Gastroesophageal sphincter (tissue), 4 donors: ENCODE data around the gene RHBDF1. TPM values are rescaled to one million over a fixed set of nuclear protein-coding genes. Genes with fewer than 3 reads are reported as not detected.

Source experiments
- ATAC-seq: fragments of 150-250 bp; one replicate; pipeline ENCODE4 v1.9.1; 2016; ENCODE audit warnings: mild to moderate bottlenecking, moderate library complexity
- H3K27ac ChIP-seq, 4 donors: fragments of 200-600 bp; sonication (generic) in 3 of 4; 1 replicate in 3 of 4; 2 replicates in 1 of 4; pipeline ENCODE4 v1.5.1; 2016 to 2019
- H3K27me3 ChIP-seq: fragments of 200-600 bp; sonication (generic); one replicate; pipeline ENCODE4 v1.5.1; 2019
- H3K36me3 ChIP-seq, 2 donors: fragments of 200-600 bp; sonication (generic); one replicate each; pipeline ENCODE4 v1.5.1; 2019; ENCODE audit warnings: control low read depth in 1 of 2
- H3K4me1 ChIP-seq, 3 donors: fragments of 200-600 bp; sonication (generic); 1 replicate in 2 of 3; 2 replicates in 1 of 3; pipeline ENCODE4 v1.5.1; 2016 to 2019; ENCODE audit warnings: control low read depth in 2 of 3
- H3K4me3 ChIP-seq, 2 donors: fragments of 200-600 bp; sonication (generic); one replicate each; pipeline ENCODE4 v1.5.1; 2019; ENCODE audit warnings: mild to moderate bottlenecking in 1 of 2, moderate library complexity in 1 of 2
- H3K9me3 ChIP-seq, 3 donors: fragments of 200-600 bp; sonication (generic); one replicate each; pipeline ENCODE4 v1.5.1; 2017 to 2019; ENCODE audit warnings: control low read depth in 2 of 3
- CTCF ChIP-seq, 4 experiments: fragments of 200-600 bp in 2 of 4; fragments of 450-650 bp in 2 of 4; sonication (generic) in 1 of 4; IDR thresholded peaks; one replicate each; pipeline ENCODE4 v1.5.1; 2017 to 2019; ENCODE audit warnings: antibody characterized with exemption in 4 of 4, mild to moderate bottlenecking in 2 of 4, moderate library complexity in 2 of 4
- EP300 ChIP-seq: sonication (generic); formaldehyde crosslinking; IDR thresholded peaks from one replicate; pipeline ENCODE4 v1.6.1; 2017; ENCODE audit warnings: antibody characterized with exemption, mild to moderate bottlenecking
- POLR2A ChIP-seq, 2 donors: fragments of 450-650 bp; IDR thresholded peaks; one replicate each; pipeline ENCODE4 v1.6.1; 2017; ENCODE audit warnings: antibody characterized with exemption in 2 of 2, mild to moderate bottlenecking in 2 of 2, moderate library complexity in 1 of 2
- POLR2AphosphoS5 ChIP-seq: sonication (generic); formaldehyde crosslinking; IDR thresholded peaks from one replicate; pipeline ENCODE4 v1.6.1; 2017; ENCODE audit warnings: antibody characterized with exemption
- WGBS, 2 donors: methylation state at CpG; one replicate each; pipeline ENCODE4 v1.1.5; 2018; ENCODE audit warnings: low coverage in 1 of 2; 5-methylcytosine and 5-hydroxymethylcytosine counted together
- total RNA-seq, 4 donors: library from RNA; depleted of rRNA; stranded (reverse); fragments of >200 nt; gene quantifications; one replicate each; pipeline ENCODE4 v1.1.0, GENCODE V29; 2016

The RHBDF1 gene
- total RNA-seq, 4 donors from 2014 or later, result 21.0 to 52.3 (median 33.0) TPM

DNA sequence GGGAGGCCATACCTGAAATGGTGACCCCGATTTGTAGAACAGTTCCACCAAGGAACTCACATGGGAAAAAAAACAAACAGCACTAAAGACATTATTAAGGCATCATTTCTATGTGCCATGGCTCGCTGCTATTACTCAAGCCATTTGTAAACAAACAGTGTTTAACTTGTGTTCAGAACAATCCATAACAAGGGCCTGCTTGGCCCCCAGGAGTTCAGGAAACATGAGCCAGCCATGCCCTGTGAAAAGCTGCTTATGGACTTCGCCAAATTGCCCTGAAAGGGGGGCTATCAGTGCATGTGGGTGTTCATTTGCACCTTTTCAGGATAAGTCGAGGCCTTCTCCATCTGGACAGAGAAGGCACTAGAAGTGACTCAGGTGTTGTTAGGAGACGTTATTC, 27.0 kb downstream of the RHBDF1 start:
- Histone ChIP-seq H3K9me3 (no peaks in the 10 kb centered on the region), H3K27me3 (no peaks in the 10 kb centered on the region), H3K4me3 (no peak overlapping the region), H3K36me3 (peaks cover 0 to 64% of the 10 kb centered on the region in 2 donors), H3K27ac (no peak overlapping the region), H3K4me1 (no peaks in the 10 kb centered on the region)
- 86 to 87% methylated on average over 3 to 5 of the region's 5 CpGs for WGBS, 2 donors
- no peak for ATAC-seq
- no peak for TF ChIP-seq POLR2A (IDR thresholded peaks at IDR 0.05)
- TF ChIP-seq CTCF (IDR thresholded peaks at IDR 0.05), result no peak

DNA sequence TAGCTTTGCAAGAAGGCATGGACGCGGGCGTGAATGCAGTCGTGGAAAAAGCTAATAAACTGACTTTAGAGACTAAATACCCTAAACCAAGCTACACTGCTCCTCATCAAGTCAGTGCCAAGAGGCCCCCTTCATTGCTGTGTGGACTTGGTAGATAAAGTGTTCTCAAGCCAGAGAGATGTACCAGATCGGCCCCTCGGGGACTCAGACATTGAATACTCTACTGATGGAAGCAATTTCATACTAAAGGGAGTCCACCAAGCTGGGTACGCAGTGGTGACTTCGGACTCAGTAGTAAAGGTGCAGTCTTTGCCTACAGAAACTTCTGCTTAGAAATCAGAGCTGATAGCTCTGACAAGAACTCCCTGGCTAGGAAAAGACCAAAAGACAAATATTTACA, 27.8 kb downstream of the RHBDF1 start:
- no peaks in the 10 kb centered on the region for H3K4me1 ChIP-seq
- no peak overlapping the region for H3K4me3 ChIP-seq
- 97 to 98% methylated on average over 8 of the region's 8 CpGs for WGBS, 2 donors
- H3K36me3 ChIP-seq, result peaks cover 0 to 61% of the 10 kb centered on the region in 2 donors
- no peak for ATAC-seq
- H3K9me3 ChIP-seq, result no peaks in the 10 kb centered on the region
- H3K27ac ChIP-seq, result no peak overlapping the region
- no peaks in the 10 kb centered on the region for H3K27me3 ChIP-seq
- TF ChIP-seq POLR2AphosphoS5 (no peak), CTCF (IDR thresholded peaks at IDR 0.05) (no peak), POLR2A (IDR thresholded peaks at IDR 0.05) (no peak), EP300 (no peak)

- H3K36me3 ChIP-seq, result peaks cover 0 to 51% of the 10 kb centered on the region in 2 donors
- H3K4me3 ChIP-seq, result no peak overlapping the region
- H3K9me3 ChIP-seq, result no peaks in the 10 kb centered on the region
- WGBS, 2 donors, result 68% methylated on average over 5 of the region's 5 CpGs; no CpG with 5 or more reads in 1 of the 2 donors
- no peaks in the 10 kb centered on the region for H3K4me1 ChIP-seq
- H3K27me3 ChIP-seq, result no peaks in the 10 kb centered on the region
- TF ChIP-seq POLR2AphosphoS5 (no peak), CTCF (IDR thresholded peaks at IDR 0.05) (no peak), POLR2A (IDR thresholded peaks at IDR 0.05) (no peak), EP300 (no peak)
- H3K27ac ChIP-seq, result no peak overlapping the region
- ATAC-seq, result no peak
Measured at GRCh38 chr16:43294-43693, 29.1 kb downstream of the RHBDF1 start.

DNA sequence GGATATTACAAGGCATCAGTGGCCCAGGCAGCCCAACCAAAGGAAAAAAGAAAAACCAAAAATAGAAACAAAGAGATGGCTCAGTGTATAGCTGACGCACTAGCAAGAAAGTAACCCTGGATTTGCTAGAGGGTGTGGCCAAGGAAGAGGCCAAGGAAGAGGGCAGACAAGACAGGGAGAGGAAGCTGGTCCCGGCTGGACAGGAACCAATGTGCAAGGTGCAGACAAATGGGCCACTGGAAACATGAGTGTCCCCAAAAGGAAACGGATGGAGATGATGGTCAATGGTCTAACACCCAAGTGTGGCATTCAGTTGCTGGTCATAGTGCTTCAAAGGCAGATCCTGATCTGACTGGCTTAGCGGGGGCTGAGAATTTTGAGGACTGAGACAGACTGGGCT, 29.7 kb downstream of the RHBDF1 start:
- no peak for ATAC-seq

More for the DNA sequence above, 29.7 kb downstream of the RHBDF1 start:
- no peak overlapping the region for H3K27ac ChIP-seq
- H3K4me1 ChIP-seq, result no peaks in the 10 kb centered on the region
- H3K9me3 ChIP-seq, result no peaks in the 10 kb centered on the region
- no peak overlapping the region for H3K4me3 ChIP-seq
- TF ChIP-seq CTCF (IDR thresholded peaks at IDR 0.05), result no peak
- no peak for TF ChIP-seq POLR2A (IDR thresholded peaks at IDR 0.05)
- no peak for TF ChIP-seq EP300
- no peak for TF ChIP-seq POLR2AphosphoS5
- H3K36me3 ChIP-seq, result peaks cover 0 to 46% of the 10 kb centered on the region in 2 donors
- H3K27me3 ChIP-seq, result no peaks in the 10 kb centered on the region
- 77 to 81% methylated on average over 4 of the region's 4 CpGs for WGBS, 2 donors
